GM19438 (cell line): Measurements from ENCODE around the gene OTOP2.
"Not testable (repeated sequence)": the region's sequence is repeated elsewhere in the genome, so short reads cannot be mapped to it uniquely, and the experiment has no call there.

Experiments used
- ATAC-seq: cut with Tn5 transposase; IDR thresholded peaks from one replicate; pipeline ENCODE4 v1.9.1; 2021; ENCODE audit warnings: low read depth; ENCODE audit not compliant: unreplicated experiment

The OTOP2 gene

GRCh38 chr17:74968361-74968780 is 44.3 kb downstream of the OTOP2 start:
- ATAC-seq = no peak

- ATAC-seq = not testable (repeated sequence)
Measured at GRCh38 chr17:74969501-74969900, 45.4 kb downstream of the OTOP2 start.

GRCh38 chr17:74970395-74970794 is 46.3 kb downstream of the OTOP2 start:
- no peak for ATAC-seq

- ATAC-seq = no peak
Measured at GRCh38 chr17:74971069-74971841, 47.2 kb downstream of the OTOP2 start.

GRCh38 chr17:74971842-74972106 is 47.7 kb downstream of the OTOP2 start:
- no peak for ATAC-seq

- ATAC-seq = peak; percentile 63
Measured at GRCh38 chr17:74972107-74972972, 48.3 kb downstream of the OTOP2 start, which contains the start of gene HID1. HID1 (minus strand) TSS chr17:74972759; CDS start chr17:74972656, 103 bp downstream.

GRCh38 chr17:74972973-74973328 is 48.9 kb downstream of the OTOP2 start:
- ATAC-seq = no peak

- ATAC-seq = no peak
Measured at GRCh38 chr17:74975943-74976342, 51.9 kb downstream of the OTOP2 start.

- no peak for ATAC-seq
Measured at GRCh38 chr17:74977802-74978201, 53.7 kb downstream of the OTOP2 start.

GRCh38 chr17:74978240-74978639 is 54.2 kb downstream of the OTOP2 start:
- ATAC-seq = no peak

- no peak for ATAC-seq
Measured at GRCh38 chr17:74979408-74980146, 55.5 kb downstream of the OTOP2 start.

- ATAC-seq = no peak
Measured at GRCh38 chr17:74981318-74981978, 57.4 kb downstream of the OTOP2 start.

- no peak for ATAC-seq
Measured at GRCh38 chr17:74981979-74982662, 58.0 kb downstream of the OTOP2 start.

- ATAC-seq = not testable (repeated sequence)
Measured at GRCh38 chr17:74982663-74983313, 58.7 kb downstream of the OTOP2 start.
